Subcutaneous abdominal adipose tissue (tissue), 5 donors: ENCODE results near the gene HES6.

Experiments
- H3K27ac ChIP-seq: one replicate; pipeline ENCODE4 v1.7.0; 2013; ENCODE audit warnings: low read depth, mild to moderate bottlenecking, inconsistent platforms, low read length, moderate library complexity
- H3K27me3 ChIP-seq, 5 donors: one replicate each; pipeline ENCODE4 v1.7.0; 2013; ENCODE audit warnings: low read length in 5 of 5, inconsistent platforms in 1 of 5; ENCODE audit not compliant: control insufficient read depth in 5 of 5, insufficient read depth in 4 of 5
- H3K36me3 ChIP-seq, 5 donors: one replicate each; pipeline ENCODE4 v1.7.0; 2013; ENCODE audit warnings: low read length in 5 of 5; ENCODE audit not compliant: control insufficient read depth in 5 of 5, insufficient read depth in 5 of 5
- H3K4me1 ChIP-seq, 5 donors: one replicate each; pipeline ENCODE4 v1.7.0; 2013; ENCODE audit warnings: low read length in 5 of 5, mild to moderate bottlenecking in 3 of 5, moderate library complexity in 1 of 5; ENCODE audit not compliant: control insufficient read depth in 5 of 5, insufficient read depth in 5 of 5
- H3K4me3 ChIP-seq, 5 donors: one replicate each; pipeline ENCODE4 v1.7.0; 2013; ENCODE audit warnings: low read length in 5 of 5, low read depth in 1 of 5
- H3K9ac ChIP-seq, 5 donors: one replicate each; pipeline ENCODE4 v1.7.0; 2013; ENCODE audit warnings: low read length in 5 of 5, mild to moderate bottlenecking in 4 of 5, moderate library complexity in 3 of 5
- H3K9me3 ChIP-seq, 5 donors: one replicate each; pipeline ENCODE4 v1.7.0; 2013; ENCODE audit warnings: low read length in 5 of 5; ENCODE audit not compliant: control insufficient read depth in 5 of 5
- donor health status: healthy.
- donor health status: healthy.
- donor health status: healthy.
- donor health status: healthy.
- donor health status: healthy.

The HES6 gene

DNA sequence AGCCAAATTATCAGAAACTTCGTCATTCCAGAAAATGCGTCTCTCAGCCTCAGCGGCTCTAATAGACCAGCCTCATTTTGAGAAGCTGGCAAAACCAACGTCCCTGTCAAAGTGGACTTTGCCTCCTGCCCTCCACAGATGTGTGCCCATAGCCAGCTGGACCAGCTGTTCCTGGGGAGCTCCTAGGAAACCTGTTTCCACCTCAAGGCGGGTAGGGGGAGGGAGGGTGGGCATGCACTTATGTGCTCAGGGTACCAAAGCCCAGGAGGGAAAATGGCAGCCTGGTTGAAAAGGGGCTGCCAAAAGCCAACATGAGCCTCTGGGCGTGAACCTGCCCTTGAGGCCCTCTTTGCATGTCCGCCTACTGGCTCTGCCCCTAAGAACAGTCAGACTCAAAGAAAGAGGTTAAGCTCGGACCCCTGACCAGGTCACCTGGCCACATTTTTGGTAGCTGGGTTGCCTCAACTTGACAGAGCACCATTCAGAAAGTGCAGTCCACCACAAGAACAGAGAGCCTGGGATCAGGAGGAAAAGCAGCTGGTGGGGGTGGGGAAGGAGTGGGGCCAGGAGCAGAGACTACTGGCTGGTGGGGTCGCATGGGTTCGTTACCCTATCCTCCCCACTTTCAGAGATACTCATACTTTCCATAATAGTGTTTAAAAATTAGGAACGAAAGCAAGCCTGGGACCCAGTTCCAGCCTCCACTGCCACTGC is 45.1 kb upstream of the HES6 start:
- Histone ChIP-seq H3K9ac (peak overlapping the region in 3 of 5 donors; percentile 4 to 41 (median 37)), H3K36me3 (no peaks in the 10 kb centered on the region), H3K27me3 (no peaks in the 10 kb centered on the region), H3K9me3 (no peaks in the 10 kb centered on the region), H3K27ac (peak overlapping the region; percentile 97), H3K4me1 (peaks cover 16 to 69% (median 54%) of the 10 kb centered on the region in 5 donors), H3K4me3 (peak overlapping the region; percentile 4 to 88 (median 34))

GRCh38 chr2:238282861-238283738 is 43.3 kb upstream of the HES6 start:
- H3K27ac ChIP-seq, result no peak overlapping the region

DNA sequence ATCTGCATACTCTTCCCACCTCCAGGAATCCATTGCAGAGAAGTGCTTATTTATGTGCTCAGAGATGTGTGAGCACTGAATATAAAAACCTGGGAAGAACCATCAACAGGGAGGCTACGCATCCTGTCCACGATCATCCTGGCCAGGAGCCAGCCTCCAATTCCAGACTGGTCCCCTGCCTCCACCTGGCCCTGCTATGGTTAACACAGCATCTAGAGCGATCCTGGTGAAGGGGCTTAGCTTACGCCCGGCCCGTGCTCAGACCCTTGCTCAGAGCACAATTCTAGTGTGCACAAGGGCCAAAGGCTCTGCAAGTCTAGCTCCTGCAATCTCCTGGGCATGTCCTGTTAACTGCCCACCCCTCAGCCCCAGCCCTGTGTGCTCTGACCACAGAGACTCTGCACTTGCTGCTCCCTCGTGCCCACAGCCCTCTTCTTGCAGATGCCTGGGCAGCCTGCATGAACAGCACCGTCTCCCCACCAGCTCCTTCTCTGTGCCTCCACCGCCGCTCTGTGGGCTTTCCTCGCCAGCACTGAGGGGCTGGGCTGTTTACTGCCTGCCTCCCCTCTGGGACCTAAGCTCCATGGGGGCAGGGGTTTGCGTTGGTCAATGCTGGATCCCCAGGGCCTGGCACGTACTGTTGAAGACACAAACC is 42.1 kb upstream of the HES6 start:
- Histone ChIP-seq H3K9me3 (no peaks in the 10 kb centered on the region), H3K27ac (no peak overlapping the region), H3K9ac (no peak overlapping the region), H3K36me3 (peaks cover 2 to 10% (median 7%) of the 10 kb centered on the region in 5 donors), H3K4me3 (no peak overlapping the region), H3K4me1 (peaks cover 13 to 68% (median 37%) of the 10 kb centered on the region in 5 donors), H3K27me3 (no peaks in the 10 kb centered on the region)

More at GRCh38 chr2:238282861-238283738, 43.3 kb upstream of the HES6 start:
- Histone ChIP-seq H3K4me3 (no peak overlapping the region), H3K4me1 (peaks cover 17 to 80% (median 48%) of the 10 kb centered on the region in 5 donors), H3K9ac (no peak overlapping the region), H3K36me3 (no peaks in the 10 kb centered on the region), H3K27me3 (no peaks in the 10 kb centered on the region), H3K9me3 (no peaks in the 10 kb centered on the region)

DNA sequence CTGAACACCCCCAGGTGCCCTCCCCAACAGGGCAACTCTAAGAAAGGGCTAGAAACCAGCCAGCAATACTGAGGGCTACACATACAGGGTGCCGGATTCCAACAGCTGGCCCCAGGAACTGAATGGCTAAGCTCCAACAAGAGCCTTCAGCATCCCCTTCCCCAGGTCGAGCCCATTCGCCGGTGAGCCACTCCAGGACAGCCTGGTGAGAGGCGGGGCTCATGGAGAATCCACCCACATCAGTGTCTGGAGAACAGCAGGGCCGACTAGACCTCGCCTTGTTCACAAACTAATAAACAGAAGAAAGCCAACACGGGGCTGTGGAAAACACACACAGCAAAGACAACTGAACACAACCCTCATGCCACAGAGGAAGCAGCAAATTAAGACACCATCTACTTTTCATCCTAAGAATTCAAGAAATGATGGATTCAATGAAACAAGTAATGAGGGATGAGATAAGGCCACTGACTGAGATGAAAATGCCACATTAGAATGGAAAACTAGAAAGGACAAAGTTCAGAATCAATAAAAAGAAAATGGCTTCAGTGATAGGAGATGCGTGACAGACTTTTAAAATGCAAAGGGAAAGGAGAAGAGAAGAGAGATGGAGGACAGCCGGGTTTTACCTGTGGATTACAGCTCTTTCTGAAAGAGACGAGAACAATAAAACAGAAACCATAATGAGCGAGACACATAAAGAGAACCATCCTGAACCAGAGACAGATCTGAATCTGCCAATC is 40.4 kb upstream of the HES6 start:
- Histone ChIP-seq H3K27me3 (no peaks in the 10 kb centered on the region), H3K27ac (no peak overlapping the region), H3K9me3 (no peaks in the 10 kb centered on the region), H3K4me3 (no peak overlapping the region), H3K36me3 (peaks cover 4 to 26% (median 22%) of the 10 kb centered on the region in 5 donors), H3K4me1 (peaks cover 9 to 51% (median 20%) of the 10 kb centered on the region in 5 donors), H3K9ac (no peak overlapping the region)

- Histone ChIP-seq H3K36me3 (peaks cover 4 to 36% (median 31%) of the 10 kb centered on the region in 5 donors), H3K4me1 (peaks cover 9 to 43% (median 12%) of the 10 kb centered on the region in 5 donors), H3K9me3 (no peaks in the 10 kb centered on the region), H3K4me3 (no peak overlapping the region), H3K9ac (no peak overlapping the region), H3K27ac (no peak overlapping the region), H3K27me3 (no peaks in the 10 kb centered on the region)
Observed at GRCh38 chr2:238279324-238279682, 39.5 kb upstream of the HES6 start.

DNA sequence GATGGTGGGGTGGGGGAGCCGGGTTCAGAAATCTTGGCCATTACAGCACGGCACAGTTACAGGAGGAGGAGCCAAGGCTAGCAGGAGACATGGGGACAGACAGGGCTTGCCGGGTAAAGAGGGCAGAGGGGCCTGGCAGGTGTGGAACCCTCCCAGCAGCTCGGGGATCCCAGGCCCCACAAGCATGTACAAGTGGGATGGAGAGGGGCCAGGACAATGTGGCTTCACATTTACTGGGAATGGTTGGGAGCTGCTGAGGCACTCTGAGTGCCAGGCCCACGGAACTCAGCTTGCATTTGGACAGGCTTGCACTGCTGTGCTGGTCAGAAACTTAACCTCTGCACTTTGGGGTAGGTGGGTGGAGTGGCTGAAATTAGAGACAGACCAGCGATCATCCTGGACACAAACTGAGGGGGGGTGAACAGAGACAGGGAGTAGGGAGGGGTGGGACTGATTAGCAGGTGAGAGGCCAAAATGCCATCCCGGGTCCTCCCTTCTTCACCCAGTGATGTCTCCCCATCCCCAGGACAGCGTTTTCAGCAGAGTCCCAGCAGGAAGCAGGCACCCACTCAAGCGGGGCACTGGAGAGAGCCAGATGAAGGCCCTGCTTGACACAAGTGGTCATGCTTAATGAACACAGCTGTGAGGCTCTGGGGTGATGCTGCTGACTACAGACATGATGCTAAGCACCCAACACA is 38.9 kb upstream of the HES6 start:
- peaks cover 4 to 41% (median 37%) of the 10 kb centered on the region in 5 donors for H3K36me3 ChIP-seq
- no peak overlapping the region for H3K4me3 ChIP-seq
- no peaks in the 10 kb centered on the region for H3K9me3 ChIP-seq
- H3K9ac ChIP-seq, result no peak overlapping the region
- peaks cover 9 to 41% (median 12%) of the 10 kb centered on the region in 5 donors for H3K4me1 ChIP-seq
- H3K27me3 ChIP-seq, result no peaks in the 10 kb centered on the region
- H3K27ac ChIP-seq, result no peak overlapping the region

- Histone ChIP-seq H3K4me3 (no peak overlapping the region), H3K9me3 (no peaks in the 10 kb centered on the region), H3K27me3 (no peaks in the 10 kb centered on the region), H3K27ac (no peak overlapping the region), H3K4me1 (peaks cover 7 to 30% (median 12%) of the 10 kb centered on the region in 5 donors), H3K36me3 (peaks cover 4 to 48% (median 42%) of the 10 kb centered on the region in 5 donors), H3K9ac (no peak overlapping the region)
Observed at GRCh38 chr2:238277695-238278094, 37.9 kb upstream of the HES6 start.

DNA sequence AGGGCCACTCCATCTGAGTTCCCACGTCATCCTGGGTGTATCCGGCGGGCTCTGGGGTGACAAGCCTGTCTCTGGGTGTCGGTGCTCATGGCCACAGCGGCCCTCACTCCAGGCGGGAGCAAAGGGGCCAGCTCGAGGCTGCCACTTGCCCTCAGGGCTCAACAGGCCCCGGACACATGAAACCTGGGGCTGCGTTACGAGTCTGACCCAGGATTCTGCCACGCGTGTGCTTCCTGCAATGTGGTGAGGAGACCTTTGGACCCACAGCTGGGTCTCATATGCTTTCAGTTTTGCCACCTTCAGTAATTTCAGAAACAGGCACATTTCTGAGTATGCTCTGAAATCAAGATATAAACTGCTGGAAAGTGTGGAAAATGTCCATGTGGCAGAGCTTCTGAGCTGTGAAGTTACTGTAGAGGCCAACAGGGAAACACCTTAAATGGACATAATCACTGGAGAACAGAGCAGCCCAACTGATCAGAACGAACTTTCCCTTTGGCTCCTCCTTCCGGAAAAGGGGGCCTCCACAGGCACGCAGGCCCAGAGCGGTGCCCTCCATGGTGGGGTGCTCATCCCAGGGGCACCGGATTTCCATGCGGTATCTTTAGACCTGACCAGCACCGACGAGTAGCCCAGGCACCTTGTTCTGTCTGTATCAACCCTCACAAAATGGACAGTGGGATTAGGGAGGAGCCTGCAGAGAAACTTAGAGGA is 34.5 kb upstream of the HES6 start:
- peaks cover 4 to 82% (median 69%) of the 10 kb centered on the region in 5 donors for H3K36me3 ChIP-seq
- H3K4me3 ChIP-seq, result no peak overlapping the region
- H3K4me1 ChIP-seq, result peaks cover 3 to 11% (median 5%) of the 10 kb centered on the region in 5 donors
- H3K27me3 ChIP-seq, result no peaks in the 10 kb centered on the region
- no peak overlapping the region for H3K27ac ChIP-seq
- H3K9me3 ChIP-seq, result no peaks in the 10 kb centered on the region
- H3K9ac ChIP-seq, result no peak overlapping the region
